ENCODE measurements around the gene ARID1B.

GRCh38 chr6:157134402-157135047, 357.3 kb downstream of the ARID1B start:
- TF ChIP-seq CTCF (IDR thresholded peaks at IDR 0.05) (no peak), POLR2AphosphoS5 (IDR thresholded peaks at IDR 0.05) (no peak), POLR2A (IDR thresholded peaks at IDR 0.05) (no peak)

All from prostate gland (tissue), 2 donors.